PFSK-1 (cell line): ENCODE measurements around the gene USP46.

Source experiments
- FOXP2 ChIP-seq: optimal IDR thresholded peaks from 2 replicates; pipeline ENCODE3; 2011; ENCODE audit warnings: borderline replicate concordance, control low read depth, inconsistent platforms; ENCODE audit not compliant: insufficient read depth; ENCODE audit errors: extremely low read length, extremely low read depth
- POLR2AphosphoS5 ChIP-seq: IDR thresholded peaks from 2 replicates; pipeline ENCODE4 v1.6.1; 2012; ENCODE audit warnings: low read depth, mild to moderate bottlenecking, control low read depth, low read length, moderate library complexity
- SIN3A ChIP-seq: IDR thresholded peaks from 2 replicates; pipeline ENCODE4 v1.6.1; 2012; ENCODE audit warnings: mild to moderate bottlenecking, low read length, moderate library complexity, borderline replicate concordance; ENCODE audit not compliant: insufficient read depth
- TAF1 ChIP-seq: IDR thresholded peaks from 2 replicates; pipeline ENCODE4 v1.6.1; 2012; ENCODE audit warnings: low read length, control low read depth, borderline replicate concordance; ENCODE audit not compliant: insufficient read depth
- TF ChIP-seq, protein P1 (sequence below), 2 experiments: IDR thresholded peaks; 2 replicates each; pipeline versions ENCODE4 v1.6.1 to v1.8.0; 2011 to 2012; ENCODE audit warnings: low read depth in 2 of 2, low read length in 2 of 2, control low read depth in 1 of 2, inconsistent platforms in 1 of 2, mild to moderate bottlenecking in 1 of 2, moderate library complexity in 1 of 2; ENCODE audit not compliant: insufficient read depth in 1 of 2

DNA sequence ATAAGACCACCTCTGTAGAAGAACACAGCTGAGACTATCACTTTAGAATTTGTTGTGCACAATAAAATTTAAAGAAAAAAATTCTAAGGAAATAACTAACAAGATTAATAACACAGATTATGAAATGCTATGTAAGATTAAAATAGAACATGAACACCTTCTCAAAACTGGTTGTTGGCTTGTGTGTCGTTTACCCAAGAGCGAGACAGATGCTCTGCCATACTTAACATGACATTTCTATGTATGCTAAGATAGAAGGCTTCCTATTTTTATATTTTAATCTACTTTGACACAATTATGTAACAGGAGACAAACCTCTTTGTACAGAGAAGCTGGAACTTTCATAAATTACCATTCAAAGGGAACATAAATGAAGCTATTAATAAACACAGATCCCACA lies 30.1 kb downstream of the USP46 start:
- TF ChIP-seq SIN3A (no peak), POLR2AphosphoS5 (no peak), TAF1 (no peak), FOXP2 (no peak)
- TF ChIP-seq, protein P1, sequence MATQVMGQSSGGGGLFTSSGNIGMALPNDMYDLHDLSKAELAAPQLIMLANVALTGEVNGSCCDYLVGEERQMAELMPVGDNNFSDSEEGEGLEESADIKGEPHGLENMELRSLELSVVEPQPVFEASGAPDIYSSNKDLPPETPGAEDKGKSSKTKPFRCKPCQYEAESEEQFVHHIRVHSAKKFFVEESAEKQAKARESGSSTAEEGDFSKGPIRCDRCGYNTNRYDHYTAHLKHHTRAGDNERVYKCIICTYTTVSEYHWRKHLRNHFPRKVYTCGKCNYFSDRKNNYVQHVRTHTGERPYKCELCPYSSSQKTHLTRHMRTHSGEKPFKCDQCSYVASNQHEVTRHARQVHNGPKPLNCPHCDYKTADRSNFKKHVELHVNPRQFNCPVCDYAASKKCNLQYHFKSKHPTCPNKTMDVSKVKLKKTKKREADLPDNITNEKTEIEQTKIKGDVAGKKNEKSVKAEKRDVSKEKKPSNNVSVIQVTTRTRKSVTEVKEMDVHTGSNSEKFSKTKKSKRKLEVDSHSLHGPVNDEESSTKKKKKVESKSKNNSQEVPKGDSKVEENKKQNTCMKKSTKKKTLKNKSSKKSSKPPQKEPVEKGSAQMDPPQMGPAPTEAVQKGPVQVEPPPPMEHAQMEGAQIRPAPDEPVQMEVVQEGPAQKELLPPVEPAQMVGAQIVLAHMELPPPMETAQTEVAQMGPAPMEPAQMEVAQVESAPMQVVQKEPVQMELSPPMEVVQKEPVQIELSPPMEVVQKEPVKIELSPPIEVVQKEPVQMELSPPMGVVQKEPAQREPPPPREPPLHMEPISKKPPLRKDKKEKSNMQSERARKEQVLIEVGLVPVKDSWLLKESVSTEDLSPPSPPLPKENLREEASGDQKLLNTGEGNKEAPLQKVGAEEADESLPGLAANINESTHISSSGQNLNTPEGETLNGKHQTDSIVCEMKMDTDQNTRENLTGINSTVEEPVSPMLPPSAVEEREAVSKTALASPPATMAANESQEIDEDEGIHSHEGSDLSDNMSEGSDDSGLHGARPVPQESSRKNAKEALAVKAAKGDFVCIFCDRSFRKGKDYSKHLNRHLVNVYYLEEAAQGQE (IDR thresholded peaks at IDR 0.05; ENCODE audit: insufficient read depth in 1 of 2, low read depth in 2 of 2, low read length in 2 of 2): no peak
